HG03159 (cell line): ENCODE results near the gene ACSM6.

Experiments used
- ATAC-seq: cut with Tn5 transposase; IDR thresholded peaks from one replicate; pipeline ENCODE4 v1.9.1; 2021; ENCODE audit warnings: mild to moderate bottlenecking, moderate library complexity; ENCODE audit not compliant: unreplicated experiment

ACSM6 gene

DNA sequence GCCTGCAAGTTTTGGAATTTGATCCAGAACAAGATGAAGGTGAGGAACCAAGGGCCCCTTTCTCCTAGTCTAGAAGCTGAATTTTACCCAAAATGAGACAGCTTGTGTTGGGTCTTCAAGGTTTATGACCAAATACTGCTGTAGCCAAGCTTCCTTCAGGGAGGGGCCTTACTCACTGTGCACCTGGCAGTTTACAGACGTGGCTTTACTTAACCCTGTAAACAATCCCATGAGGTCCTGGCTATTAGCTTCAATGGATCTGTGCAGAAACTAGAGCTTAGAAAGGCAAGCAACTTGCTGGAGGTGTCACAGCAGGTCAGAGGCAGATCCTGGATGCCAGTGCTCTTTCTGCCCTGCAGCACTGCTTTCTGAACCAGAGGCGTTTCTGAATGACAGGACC is 50.1 kb downstream of the ACSM6 start:
- ATAC-seq = no peak

DNA sequence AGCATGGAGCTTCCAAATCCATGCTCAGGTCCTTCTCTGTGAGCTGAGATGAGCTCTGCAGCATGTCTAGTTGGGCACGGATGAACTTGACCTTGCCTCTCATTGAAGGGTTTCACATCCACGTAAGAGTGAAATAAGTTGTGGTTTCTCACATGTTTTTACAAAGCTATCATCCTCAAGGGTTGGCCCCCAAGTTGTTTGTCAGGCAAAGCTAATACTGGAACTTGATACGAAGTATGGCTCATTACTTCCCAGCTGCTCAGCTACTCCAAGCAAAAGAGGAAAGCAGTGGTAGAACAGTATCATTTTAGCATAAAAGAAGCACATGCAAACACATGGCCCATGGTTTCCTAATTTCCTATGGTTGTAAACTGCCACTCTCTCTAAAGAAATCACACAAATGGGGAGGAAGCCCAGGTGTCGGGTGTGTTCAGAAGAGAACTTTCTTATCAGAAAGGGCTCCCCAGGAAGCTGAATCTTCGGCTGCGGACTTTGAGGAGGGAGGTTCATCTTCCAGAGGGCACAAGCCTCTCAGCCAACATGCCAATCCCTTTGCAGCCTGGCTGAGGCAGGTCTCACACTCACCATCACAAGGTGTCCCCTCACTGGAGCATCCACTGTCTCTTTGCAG is 51.5 kb downstream of the ACSM6 start:
- peak; percentile 82 for ATAC-seq

DNA sequence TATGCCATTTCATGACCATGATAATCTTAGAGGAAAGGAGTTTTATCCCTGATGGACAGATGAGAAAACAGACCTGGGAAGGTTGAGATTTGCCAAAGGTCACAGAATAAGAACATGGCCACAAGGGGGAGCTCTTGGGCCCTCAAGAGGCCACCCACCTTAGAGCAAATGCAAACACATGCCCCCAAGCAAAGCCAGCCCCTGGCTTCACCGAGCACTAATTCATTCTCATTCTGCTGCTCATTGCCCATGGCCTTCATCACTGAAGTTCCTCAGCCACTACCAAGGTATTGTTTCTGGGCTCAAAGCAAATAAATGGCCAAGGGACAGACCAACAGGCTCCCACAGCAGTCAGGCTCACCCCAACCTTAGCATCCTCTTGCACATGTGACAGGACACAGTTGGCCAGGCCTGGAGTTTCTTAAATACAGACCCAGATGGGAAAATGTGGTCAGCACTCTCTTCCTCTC is 52.6 kb downstream of the ACSM6 start:
- peak; percentile 34 for ATAC-seq

DNA sequence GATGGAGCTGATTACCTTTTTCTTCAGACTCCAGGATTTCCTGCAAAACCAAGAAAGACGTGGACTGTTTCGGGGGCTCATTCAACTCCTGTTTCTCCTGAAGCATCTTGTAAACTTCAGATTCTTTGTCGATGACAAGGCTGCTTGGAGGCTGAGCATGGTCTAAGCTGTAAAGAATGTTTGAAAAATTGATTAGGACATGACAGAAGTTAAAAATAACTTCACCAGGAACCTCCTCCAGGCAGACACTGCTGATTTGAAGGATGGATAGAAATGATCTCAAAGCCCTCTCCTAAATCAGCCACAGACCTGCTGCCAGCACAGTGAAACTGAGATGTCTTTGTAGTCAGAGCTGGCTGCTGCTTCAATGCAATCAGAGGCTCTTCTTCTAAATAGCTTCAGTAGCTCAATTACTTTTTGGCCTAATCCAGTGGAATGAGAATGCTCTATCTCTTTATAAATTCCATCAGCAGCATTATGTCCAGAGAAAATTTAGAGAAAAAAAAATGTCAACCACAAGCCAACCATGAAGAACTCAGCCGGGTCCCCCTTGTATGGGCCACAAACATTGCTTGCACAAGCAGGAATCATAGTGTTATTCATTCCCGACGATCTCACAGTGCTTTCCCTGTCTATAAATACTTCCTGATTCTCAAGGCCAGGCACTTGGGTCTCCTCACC is 53.3 kb downstream of the ACSM6 start:
- ATAC-seq = no peak

DNA sequence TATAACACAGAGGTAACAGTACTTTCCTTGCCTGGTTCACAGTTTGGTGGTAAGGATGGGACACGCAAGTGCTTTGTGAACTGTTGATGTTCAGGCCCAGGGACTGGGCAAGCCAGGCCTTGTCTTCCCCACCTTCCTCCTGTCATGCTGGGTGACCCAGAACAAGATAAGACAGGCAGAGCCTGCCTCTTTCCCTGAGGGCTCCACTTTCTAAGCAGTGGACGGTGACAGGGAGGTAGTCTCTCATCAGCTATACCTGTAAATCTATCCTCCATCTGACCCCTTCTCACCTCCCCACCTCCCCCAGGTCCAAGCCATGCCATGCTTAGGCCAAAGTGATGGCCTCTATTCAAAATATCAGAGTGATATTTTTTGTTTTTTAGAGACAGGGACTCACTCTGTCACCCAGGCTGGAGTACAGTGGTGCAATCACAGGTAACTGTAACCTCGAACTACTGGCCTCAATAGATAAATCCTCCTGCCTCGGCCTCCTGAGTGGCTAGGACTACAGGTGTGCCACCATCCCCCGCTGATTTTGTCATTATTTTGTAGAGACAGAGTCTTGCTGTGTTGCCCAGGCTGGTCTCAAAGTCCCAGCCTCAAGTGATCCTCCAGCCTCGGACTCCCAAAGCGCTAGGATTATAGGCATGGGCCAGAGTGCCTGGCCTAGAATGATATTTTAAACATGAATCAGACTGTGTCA is 54.0 kb downstream of the ACSM6 start:
- no peak for ATAC-seq

DNA sequence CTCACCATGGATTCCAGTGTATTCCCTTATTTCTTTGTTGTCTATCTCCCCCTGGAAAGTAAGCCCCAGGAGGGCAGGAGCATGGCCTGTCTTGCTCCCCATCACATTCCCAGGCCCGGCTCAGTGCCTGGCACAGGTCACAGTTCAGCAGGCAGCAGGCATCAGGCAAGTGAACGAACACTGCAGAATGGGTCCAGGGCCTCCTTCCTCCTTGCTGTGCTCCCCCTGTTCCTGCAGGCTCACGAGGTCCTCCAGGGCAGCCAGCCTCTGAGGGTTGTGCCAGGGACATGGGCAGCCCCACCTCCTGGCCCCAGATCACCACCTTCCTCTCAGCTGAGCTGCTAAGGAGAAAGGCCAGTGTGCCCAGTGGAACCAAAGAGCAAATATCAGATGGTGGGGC is 55.0 kb downstream of the ACSM6 start:
- ATAC-seq = no peak

DNA sequence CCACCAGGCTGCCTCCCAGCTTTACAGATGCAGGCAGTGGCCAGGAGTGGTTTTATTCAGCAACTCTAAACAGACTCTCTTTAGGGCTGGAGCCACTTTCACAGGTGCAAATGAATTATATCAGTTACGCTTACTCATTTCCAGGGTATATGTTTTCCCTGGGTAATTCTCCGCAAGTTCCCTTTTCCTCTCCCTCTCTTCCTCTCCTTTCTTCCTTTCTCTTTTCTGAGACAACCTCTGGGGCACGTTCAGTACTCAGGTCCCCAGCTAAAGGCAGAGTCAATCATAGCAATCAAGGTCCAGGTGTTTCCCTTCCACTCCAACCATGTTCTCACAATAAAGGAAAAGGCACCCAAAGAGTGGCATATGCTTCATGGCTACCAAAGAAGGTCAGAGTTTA is 55.4 kb downstream of the ACSM6 start:
- no peak for ATAC-seq

DNA sequence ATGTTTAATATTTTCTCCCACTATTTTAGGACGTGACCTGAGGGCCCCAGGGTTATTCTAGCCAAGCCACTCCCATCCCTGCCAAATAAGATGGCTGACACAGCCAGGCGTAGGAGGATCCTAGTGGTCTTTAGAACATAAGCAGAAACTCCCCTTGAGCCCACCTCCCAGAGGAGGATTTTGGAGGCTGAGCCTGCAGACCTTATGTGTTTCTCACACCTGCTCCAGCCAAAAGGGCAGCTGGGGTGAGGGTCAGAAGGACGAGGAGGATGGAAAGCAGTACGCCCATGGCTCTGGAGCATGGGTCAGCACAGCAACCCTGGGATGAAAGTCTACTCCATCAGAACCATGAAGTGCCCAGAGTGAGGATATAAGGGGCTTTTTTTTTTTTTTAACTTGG is 56.8 kb downstream of the ACSM6 start:
- ATAC-seq = no peak

DNA sequence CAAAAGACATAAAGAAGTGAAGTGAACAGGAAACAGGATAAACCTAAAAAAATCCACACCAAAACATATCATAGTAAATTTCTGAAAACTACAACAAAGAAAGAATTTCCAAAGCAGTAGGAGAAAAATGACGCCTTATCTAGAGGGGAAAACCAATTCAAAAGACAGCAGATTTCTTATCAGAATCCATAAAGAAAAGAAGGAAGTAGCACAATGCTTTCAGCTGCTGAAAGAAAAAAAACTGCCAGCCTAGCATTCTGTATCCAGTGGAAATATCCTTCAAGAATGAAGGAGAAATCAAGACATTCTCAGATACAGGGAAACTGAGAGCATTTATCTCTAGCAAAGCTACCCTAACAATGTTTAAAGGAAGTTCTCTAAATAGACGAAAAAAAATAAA is 59.0 kb downstream of the ACSM6 start:
- no peak for ATAC-seq

DNA sequence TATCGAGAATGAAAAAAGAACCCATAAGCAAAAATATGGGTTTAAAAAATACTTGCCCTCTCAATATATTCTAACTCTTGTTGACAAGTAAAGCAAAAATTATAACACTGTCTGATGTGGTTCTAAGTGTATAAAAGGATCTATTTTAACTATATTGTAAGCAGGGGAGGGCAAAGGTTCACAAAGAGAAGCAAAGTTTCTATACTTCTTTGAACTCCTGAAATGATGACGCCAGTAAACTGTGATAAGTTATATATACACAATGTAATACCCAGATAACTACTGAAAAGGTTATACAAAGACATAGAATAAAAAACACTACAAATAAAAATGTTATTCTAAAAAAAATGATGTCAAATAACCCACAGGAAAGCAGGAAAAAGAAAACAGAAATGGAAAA is 59.6 kb downstream of the ACSM6 start:
- ATAC-seq = no peak

DNA sequence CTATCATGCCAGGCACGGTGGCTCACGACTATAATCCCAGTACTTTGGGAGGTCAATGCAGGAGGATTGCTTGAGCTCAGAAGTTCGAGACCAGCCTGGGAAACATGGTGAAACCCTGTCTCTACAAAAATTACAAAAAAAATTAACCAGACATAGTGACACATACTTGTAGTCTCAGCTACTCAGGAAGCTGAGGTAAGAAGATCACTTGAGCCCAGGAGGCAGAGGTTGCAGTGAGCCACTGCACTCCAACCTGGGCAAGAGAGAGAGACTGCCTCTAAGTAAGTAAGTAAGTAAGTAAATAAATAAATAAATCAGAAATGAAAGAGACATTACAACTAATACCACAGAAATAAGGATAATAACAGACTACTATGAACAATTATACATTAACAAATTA is 60.6 kb downstream of the ACSM6 start:
- no peak for ATAC-seq

DNA sequence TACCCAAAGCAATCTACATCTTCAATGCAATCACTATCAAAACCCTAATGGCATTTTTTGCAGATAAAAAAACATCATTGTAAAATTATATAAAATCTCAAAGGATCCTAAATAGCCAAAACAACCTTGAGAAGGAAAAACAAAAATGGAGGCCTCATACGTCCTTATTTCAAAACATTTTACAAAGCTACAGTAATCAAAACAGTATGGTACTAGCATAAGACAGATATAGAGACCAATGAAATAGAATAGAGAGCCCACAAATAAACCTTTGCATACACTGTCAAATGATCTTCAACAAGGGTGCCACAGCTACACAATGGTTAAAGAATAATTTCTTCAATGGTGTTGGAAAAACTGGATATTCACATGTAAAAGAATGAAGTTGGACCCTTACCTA is 62.2 kb downstream of the ACSM6 start:
- ATAC-seq = no peak

DNA sequence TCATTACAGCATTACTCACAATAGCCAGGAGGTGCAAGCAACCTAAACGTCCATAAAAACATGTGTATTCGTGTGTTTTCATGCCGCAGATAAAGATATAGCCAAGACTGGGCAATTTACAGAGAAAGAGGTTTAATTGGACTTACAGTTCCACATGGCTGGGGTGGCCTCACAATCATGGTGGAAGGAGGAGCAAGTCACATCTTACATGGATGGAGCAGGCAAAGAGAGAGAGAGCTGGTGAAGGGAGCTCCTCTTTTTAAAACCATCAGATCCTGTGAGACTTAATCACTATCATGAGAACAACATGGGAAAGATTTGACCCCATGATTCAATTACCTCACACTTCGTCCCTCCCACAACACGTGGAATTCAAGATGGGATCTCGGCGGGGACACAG is 63.8 kb downstream of the ACSM6 start:
- no peak for ATAC-seq

DNA sequence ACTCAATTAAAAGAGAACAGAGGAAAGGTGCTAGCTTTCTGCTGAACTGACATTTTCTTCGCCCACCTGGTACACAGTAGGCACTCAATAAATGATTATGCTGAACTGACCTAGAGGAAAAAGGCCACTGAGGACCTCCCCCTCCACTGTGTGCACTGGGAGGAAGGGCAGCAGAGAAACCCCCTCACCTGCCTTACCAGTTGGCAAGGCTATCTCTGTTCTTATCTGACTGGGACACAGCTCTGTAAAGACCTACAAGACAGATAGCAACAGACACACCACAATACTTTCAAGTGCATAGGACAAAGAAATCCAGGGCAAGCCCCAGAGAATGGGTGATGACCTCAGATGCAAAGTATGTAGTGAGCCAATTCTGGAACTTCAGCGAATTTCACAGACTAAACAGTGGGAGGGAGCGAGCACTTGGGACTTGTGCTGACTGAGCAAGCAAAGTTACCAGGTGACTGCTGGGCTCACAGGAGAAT is 66.4 kb downstream of the ACSM6 start:
- ATAC-seq = no peak

DNA sequence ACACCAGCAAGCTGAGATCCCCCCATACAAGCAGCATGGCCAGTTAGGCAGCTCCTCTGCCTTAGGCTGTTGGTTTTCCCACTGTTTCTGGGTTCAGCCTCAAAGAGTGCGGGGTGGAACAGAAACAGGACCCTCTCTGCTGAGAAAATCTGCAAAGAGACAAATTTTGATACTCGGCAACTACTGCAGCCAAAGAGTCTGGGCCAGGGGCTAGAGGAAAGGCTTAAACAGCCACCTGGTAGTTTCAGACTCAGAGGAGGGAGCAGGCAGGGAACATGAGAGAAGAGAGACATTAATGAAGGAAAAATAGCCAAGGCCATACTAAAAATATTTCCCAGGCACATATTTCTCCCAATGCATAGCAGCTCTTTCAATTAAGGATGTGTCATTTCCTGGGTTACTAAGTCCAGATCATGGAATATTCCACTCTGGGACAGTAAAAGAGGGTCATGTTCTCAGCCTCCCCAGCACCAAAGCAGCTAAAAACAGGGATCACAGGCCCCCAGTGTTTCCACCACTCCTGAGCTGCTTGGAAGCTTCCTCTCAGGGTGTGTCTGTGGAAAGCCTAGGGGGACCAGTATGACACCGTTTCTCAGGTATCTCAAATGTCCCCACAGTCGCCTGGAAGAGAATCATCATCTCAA is 67.0 kb downstream of the ACSM6 start:
- ATAC-seq = no peak

DNA sequence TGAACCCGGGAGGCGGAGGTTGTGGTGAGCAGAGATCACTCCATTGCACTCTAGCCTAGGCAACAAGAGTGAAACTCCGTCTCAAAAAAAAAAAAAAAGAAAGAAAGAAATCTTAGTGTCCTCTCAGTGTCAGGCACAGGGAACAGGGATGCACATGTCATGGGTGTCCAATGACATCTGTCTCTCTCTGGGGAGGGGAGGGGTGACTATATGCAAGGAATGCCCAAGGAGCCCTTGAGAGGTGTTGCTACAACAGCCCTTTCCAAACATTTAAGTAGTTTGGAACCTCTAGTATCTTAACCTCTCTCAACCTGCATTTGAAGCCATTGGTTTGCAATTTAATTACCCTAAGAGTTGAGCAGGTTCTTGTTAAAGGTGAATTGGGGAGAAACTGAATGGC is 67.9 kb downstream of the ACSM6 start:
- no peak for ATAC-seq

DNA sequence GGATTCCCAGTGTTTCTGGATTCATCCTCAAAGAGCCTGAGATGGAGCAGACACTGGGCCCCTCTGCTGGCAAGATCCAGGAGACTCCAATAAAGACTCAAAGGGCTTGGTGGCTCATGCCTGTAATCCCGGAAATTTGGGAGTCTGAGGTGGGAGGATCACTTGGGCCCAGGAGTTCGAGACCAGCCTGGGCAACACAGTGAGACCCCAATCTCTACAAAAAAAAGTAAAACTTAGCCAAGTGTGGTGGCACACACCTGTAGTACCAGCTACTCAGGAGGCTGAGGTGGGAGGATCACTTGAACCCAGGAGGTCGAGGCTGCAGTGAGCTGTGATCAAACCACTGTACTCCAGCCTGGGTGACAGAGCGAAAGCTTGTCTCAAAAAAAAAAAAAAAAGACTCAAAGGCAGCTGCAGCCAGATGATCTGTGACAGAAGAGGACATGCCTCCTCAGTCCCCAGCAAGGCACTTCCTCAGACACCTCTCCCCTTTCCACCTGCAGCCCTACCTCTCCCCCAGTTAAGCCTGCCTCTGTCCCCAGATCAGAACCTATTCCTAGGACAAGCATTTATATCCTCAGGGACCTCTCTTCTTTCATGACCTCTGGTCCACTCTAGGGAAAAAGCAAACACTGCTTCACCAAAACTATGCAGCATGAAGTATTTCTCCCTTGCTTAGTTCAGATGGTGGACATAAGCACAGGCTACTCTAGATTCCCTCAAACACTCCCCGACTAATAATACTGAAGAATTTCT is 68.9 kb downstream of the ACSM6 start:
- no peak for ATAC-seq

DNA sequence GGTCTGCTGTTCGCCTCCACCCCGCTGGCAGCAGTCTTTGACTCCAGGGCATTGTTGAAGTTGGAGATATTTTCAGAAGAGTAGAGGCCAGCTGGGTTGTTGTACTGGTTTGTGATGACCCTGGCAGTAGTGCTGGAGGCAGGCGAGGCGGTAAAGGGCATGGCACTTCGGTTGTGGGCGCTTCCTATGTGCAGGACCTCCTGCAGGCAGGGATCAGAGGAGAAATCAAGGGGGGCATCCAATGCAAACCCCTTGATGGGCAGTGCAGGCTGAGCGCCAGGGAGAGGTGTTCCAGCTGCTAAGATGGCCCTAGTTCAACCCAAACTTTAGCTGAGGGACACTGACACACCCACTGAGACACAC is 69.8 kb downstream of the ACSM6 start:
- ATAC-seq = no peak

DNA sequence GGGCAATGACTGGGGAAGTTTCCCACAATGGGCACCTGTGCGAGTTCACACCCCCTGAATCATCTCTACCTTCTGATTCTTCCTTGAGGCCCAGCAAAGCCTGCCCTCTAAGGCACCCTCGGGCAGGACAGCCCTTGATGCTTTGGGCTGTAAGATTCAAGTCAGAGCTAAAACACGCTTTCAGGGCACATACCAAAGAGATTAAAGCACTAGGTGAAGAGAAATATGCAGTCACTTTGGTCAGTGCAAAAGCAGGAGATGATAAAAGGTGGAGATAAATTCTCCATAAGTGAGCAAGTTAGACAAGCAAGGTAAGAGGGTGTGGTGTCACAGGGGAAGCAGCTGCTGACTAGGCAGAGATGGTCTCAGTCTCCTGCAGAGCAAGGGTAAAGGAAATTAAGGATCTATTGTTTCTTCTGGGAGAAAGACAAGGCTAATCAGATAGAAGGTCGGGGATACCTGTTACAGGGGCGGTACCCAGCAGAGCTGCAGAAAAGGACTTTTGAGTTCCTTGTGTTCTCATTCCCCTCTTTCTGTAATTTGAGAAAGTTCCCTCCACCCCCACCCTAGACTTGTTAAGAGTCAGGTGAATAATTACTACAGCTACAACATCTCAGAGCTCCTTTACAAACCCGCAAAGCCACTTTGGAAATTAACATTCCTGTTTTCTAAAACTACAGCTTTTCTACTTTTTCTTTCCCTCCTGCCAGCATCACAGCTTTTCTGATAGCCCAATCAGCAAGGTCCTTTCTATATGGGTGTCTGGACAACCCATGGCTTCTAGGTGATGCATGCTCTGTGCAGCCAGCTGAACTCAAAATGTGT is 70.4 kb downstream of the ACSM6 start:
- ATAC-seq = no peak

DNA sequence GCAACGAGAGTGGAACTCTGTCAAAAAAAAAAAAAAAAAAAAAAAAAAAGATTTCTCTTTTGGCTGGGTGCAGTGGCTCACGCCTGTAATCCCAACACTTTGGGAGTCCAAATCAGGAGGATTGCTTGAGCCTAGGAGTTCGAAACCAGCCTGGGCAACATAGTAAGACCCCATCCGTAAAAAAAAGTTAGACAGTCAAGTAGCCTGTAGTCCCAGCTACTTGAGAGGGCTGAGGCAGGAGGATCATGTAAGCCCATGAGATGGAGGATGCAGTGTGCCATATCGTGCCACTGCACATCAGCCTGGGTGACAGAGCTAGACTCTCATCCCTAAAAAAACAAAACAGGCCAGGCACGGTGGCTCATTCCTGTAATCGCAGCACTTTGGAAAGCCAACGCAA is 71.5 kb downstream of the ACSM6 start:
- ATAC-seq = no peak
